Pancreas (tissue), 10 donors: ENCODE data around the gene MEGF6. TPM values are rescaled to one million over a fixed set of nuclear protein-coding genes. Genes with fewer than 3 reads are reported as not detected.

Source experiments
- ATAC-seq, 4 donors: fragments of 200-7000 bp; cut with Tn5 transposase; one replicate each; pipeline versions ENCODE4 v1.8.0 to v1.9.1; 2020; ENCODE audit warnings: mild to moderate bottlenecking in 4 of 4, moderate library complexity in 4 of 4
- DNase-seq, 6 donors: peaks; one replicate each; pipeline ENCODE4 v3.0.0-alpha.2; 2020
- FAIRE-seq: peaks from 2 replicates; lab custom pipeline; 2012; peaks lifted over from hg19 to GRCh38; lab: Jason Lieb, UNC
- H3K27ac ChIP-seq, 4 donors: fragments of 200-600 bp; sonication (generic); 1 replicate in 3 of 4; 2 replicates in 1 of 4; pipeline versions ENCODE4 v1.5.0 to v1.8.0; 2020
- H3K27me3 ChIP-seq, 4 donors: fragments of 200-600 bp; one replicate each; pipeline ENCODE4 v1.8.0; 2021
- H3K36me3 ChIP-seq, 3 donors: fragments of 200-600 bp; sonication (generic) in 1 of 3; one replicate each; pipeline versions ENCODE4 v1.5.0 to v1.8.0; 2020 to 2021
- H3K4me1 ChIP-seq, 3 donors: fragments of 200-600 bp; one replicate each; pipeline ENCODE4 v1.8.0; 2021
- H3K4me3 ChIP-seq, 4 donors: fragments of 200-600 bp; sonication (generic) in 2 of 4; one replicate each; pipeline versions ENCODE4 v1.5.0 to v1.8.0; 2020 to 2021
- H3K9me3 ChIP-seq, 4 donors: fragments of 200-600 bp; one replicate each; pipeline ENCODE4 v1.8.0; 2021
- WGBS, 2 donors: extraction: QIAGEN DNeasy Blood & Tissue Kit; methylation state at CpG; one replicate each; pipeline ENCODE4 v1.1.7; 2013; 5-methylcytosine and 5-hydroxymethylcytosine counted together
- intact Hi-C, 3 donors: fragments of 100-400 bp; cut with DNase I; formaldehyde crosslinking; loops; one replicate each; pipeline versions ENCODE4 v1.11.1 to v1.14.2; 2022
- polyA plus RNA-seq, 2 donors: library from polyadenylated mRNA; stranded (reverse); fragments of 200-250 nt; gene quantifications; one replicate each; pipeline ENCODE4 v1.2.3, GENCODE V29; 2013
- total RNA-seq, 6 donors: library from RNA; stranded (reverse); fragmentation: NEBNext Ultra II Directional in 4 of 6; extraction: Animal tissue kit (Norgen Biotek cat#: 25700) in 4 of 6; gene quantifications; one replicate each; pipeline versions ENCODE4 v1.2.1 to v1.2.4, GENCODE V29; 2021 to 2023
- TF ChIP-seq, protein P1 (sequence below), 4 donors: fragments of 200-600 bp; sonication (generic) in 3 of 4; IDR thresholded peaks; one replicate each; pipeline versions ENCODE4 v1.5.0 to v1.8.0; 2021; ENCODE audit warnings: antibody characterized with exemption in 4 of 4
- donor health status: healthy with polysubstance abuse.
- donor health status: DM: no; HTN: no; CAD: no; lungs with moderate emphysema.
- donor health status: DM: no; HTN: no; CAD: no.
- donor health status: control.
- donor health status: control.
- donor health status: Bipolar disorder and iron deficiency.
- donor health status: DM: yes; HTN: yes; CAD: no.
- donor health status: DM: no; HTN: no; CAD: no.
- donor health status: DM: no; HTN: no; CAD: no.
- donor health status: DM: yes; HTN: yes; CAD: no.

Gene MEGF6
- total and polyA plus RNA-seq, 8 donors, result 2.6 to 20.0 (median 8.4) TPM

GRCh38 chr1:3604468-3604974 lies 6.8 kb downstream of the MEGF6 start:
- DNase-seq (peak in 1 of 6 donors; percentile 33), FAIRE-seq (no peak), ATAC-seq (no peak)
- no peaks in the 10 kb centered on the region for H3K36me3 ChIP-seq
- 81 to 88% methylated on average over 8 of the region's 8 CpGs for WGBS, 2 donors
- H3K27ac ChIP-seq, result no peak overlapping the region
- intact Hi-C loops, result no loop called here
- TF ChIP-seq, protein P1, sequence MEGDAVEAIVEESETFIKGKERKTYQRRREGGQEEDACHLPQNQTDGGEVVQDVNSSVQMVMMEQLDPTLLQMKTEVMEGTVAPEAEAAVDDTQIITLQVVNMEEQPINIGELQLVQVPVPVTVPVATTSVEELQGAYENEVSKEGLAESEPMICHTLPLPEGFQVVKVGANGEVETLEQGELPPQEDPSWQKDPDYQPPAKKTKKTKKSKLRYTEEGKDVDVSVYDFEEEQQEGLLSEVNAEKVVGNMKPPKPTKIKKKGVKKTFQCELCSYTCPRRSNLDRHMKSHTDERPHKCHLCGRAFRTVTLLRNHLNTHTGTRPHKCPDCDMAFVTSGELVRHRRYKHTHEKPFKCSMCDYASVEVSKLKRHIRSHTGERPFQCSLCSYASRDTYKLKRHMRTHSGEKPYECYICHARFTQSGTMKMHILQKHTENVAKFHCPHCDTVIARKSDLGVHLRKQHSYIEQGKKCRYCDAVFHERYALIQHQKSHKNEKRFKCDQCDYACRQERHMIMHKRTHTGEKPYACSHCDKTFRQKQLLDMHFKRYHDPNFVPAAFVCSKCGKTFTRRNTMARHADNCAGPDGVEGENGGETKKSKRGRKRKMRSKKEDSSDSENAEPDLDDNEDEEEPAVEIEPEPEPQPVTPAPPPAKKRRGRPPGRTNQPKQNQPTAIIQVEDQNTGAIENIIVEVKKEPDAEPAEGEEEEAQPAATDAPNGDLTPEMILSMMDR (IDR thresholded peaks at IDR 0.05), result no peak
- H3K4me3 ChIP-seq, result no peak overlapping the region
- H3K27me3 ChIP-seq, result peaks cover 0 to 7% (median 0%) of the 10 kb centered on the region in 4 donors
- H3K9me3 ChIP-seq, result no peaks in the 10 kb centered on the region
- H3K4me1 ChIP-seq, result no peaks in the 10 kb centered on the region

DNA sequence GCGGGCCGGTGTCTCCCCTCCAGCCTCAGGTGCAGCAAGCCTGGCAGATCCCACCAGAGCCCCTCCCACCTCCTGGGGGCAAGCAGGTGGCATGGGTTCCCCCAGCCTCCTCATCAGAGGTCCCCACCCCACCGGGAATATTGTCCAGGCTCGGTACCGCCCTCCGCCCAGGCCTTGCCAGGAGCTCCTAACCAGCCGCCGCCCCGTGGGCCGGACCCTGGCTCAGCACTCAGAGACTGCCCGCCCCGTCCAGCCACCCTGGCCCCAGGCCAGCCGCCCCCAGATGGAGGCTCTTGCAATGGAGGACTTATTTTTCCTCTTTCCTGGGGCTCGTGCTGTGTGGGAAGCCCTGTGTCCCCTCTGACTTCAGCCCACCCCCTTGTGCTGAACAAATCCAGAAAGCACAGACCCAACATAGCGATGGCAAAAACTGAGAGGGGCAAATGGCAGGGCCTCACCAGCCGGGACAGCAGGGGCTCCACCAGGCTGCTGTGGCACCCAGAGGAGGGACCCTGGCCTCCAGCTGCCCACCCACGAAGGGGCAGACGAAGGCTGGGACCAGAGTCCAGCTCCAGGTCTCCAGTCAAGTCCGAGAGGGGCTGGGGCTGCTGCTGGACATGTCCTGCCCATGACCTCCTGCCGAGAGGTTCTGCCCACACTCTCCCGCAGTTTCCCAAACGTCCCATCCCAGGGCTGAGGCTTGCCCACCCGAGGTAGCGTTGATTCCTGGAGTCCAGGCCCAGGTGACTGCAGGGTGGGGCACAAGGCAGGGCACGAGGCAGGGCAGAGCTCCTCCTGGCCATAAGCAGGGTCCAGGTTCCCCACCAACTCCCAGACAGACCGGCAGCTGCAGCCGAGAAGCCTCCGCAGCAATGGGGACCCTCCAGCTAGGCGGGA lies 7.5 kb downstream of the MEGF6 start:
- Histone ChIP-seq H3K27me3 (peaks cover 0 to under 1% (median 0%) of the 10 kb centered on the region in 4 donors), H3K4me1 (no peaks in the 10 kb centered on the region), H3K4me3 (no peak overlapping the region), H3K36me3 (no peaks in the 10 kb centered on the region), H3K27ac (no peak overlapping the region), H3K9me3 (no peaks in the 10 kb centered on the region)
- intact Hi-C loops, result no loop called here
- no peak for FAIRE-seq
- TF ChIP-seq, protein P1 (IDR thresholded peaks at IDR 0.05), result no peak
- no peak for ATAC-seq
- 81 to 86% methylated on average over 23 to 29 of the region's 29 CpGs for WGBS, 2 donors
- peak in 1 of 6 donors; percentile 64 for DNase-seq

DNA sequence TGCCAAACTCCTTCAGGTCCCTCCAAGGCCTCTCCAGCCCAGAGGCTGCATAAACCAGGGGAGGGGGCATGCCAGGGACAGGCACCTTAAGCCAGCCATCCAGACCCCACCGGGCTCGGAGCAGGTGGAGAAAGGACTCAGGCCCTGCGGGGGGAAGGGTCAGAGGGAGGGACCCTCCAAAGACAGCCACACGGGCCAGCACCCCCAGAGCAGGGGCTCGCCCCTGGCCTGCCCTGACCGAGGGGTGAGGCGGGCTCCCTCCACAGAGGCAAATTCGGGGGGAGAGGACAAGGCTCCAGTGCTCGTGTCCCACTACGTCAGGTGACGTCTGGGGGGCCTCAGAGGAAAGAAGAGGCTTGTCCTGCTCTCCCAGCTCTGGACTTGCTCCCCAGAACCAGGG lies 8.2 kb downstream of the MEGF6 start:
- TF ChIP-seq, protein P1 (IDR thresholded peaks at IDR 0.05), result no peak
- ATAC-seq (no peak), FAIRE-seq (no peak), DNase-seq (peak in 1 of 6 donors; percentile 66)
- H3K4me1 ChIP-seq, result no peaks in the 10 kb centered on the region
- 74 to 86% methylated on average over 8 to 11 of the region's 11 CpGs for whole genome bisulfite sequencing, 2 donors
- intact Hi-C loops, result no loop called here
- no peaks in the 10 kb centered on the region for H3K9me3 ChIP-seq
- H3K27ac ChIP-seq, result no peak overlapping the region
- H3K27me3 ChIP-seq, result no peaks in the 10 kb centered on the region
- H3K36me3 ChIP-seq, result no peaks in the 10 kb centered on the region
- H3K4me3 ChIP-seq, result no peak overlapping the region

- Histone ChIP-seq H3K27me3 (no peaks in the 10 kb centered on the region), H3K4me1 (no peaks in the 10 kb centered on the region), H3K9me3 (no peaks in the 10 kb centered on the region), H3K36me3 (no peaks in the 10 kb centered on the region), H3K27ac (no peak overlapping the region), H3K4me3 (no peak overlapping the region)
- TF ChIP-seq, protein P1 (IDR thresholded peaks at IDR 0.05), result no peak
- FAIRE-seq, result no peak
- ATAC-seq, result no peak
- WGBS, 2 donors, result 74 to 88% methylated on average over 19 to 21 of the region's 21 CpGs
- peak in 1 of 6 donors; percentile 58 for DNase-seq
- intact Hi-C loops, result no loop called here
Measured at GRCh38 chr1:3602375-3602774, 8.9 kb downstream of the MEGF6 start.

DNA sequence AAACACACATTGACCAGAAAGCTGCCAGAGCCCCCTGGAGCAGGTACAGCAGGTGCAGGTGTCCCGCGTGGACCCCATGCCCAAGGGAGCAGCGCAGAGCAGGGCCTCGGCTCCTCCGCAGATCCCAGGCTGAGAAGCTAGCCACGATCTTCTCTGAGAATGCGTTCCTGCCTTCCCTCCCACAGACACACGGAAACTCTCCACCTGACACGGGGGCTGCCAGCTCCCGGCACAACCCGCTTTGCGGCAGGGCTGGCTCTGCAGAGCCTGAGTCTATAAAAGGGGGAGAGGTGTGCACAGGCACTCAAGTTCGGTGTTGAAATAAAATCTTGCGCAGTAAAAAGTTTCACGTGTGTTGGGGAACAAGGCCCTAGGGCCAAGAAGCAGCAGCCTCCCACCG lies 9.6 kb downstream of the MEGF6 start:
- DNase-seq (no peak), FAIRE-seq (no peak)

More for the DNA sequence above, 9.6 kb downstream of the MEGF6 start:
- no peak for ATAC-seq
- Histone ChIP-seq H3K4me1 (no peaks in the 10 kb centered on the region), H3K27me3 (no peaks in the 10 kb centered on the region), H3K4me3 (no peak overlapping the region), H3K27ac (no peak overlapping the region), H3K36me3 (no peaks in the 10 kb centered on the region), H3K9me3 (no peaks in the 10 kb centered on the region)
- intact Hi-C loops, result no loop called here
- TF ChIP-seq, protein P1 (IDR thresholded peaks at IDR 0.05), result no peak
- WGBS, 2 donors, result 53 to 56% methylated on average over 16 of the region's 16 CpGs
